H9 (cell line): Measurements from ENCODE around the gene WDR5. TPM values are rescaled to one million over a fixed set of nuclear protein-coding genes. Genes with fewer than 3 reads are reported as not detected.

ENCODE experiments used
- DNase-seq: peaks from one replicate; pipeline ENCODE4 v3.0.0-alpha.2; 2017
- H2AFZ ChIP-seq: one replicate; pipeline ENCODE4 v1.6.1; 2013; ENCODE audit warnings: mild to moderate bottlenecking, low read length, control low read depth, moderate library complexity
- H2AK5ac ChIP-seq: 2 replicates; pipeline ENCODE4 v1.6.1; 2013; ENCODE audit warnings: low read length, control low read depth, mixed read lengths; ENCODE audit not compliant: insufficient read length
- H2BK120ac ChIP-seq: one replicate; pipeline ENCODE4 v1.6.1; 2013; ENCODE audit warnings: low read depth, mild to moderate bottlenecking, low read length, control low read depth, inconsistent platforms; ENCODE audit not compliant: poor library complexity, severe bottlenecking
- H2BK12ac ChIP-seq: 2 replicates; pipeline ENCODE4 v1.6.1; 2013; ENCODE audit warnings: low read length, control low read depth, mixed read lengths, low read depth; ENCODE audit not compliant: insufficient read length
- H2BK15ac ChIP-seq: 2 replicates; pipeline ENCODE4 v1.6.1; 2013; ENCODE audit warnings: low read depth, low read length, control low read depth
- H2BK20ac ChIP-seq: one replicate; pipeline ENCODE4 v1.6.1; 2013; ENCODE audit warnings: low read depth, mild to moderate bottlenecking, low read length, control low read depth, inconsistent platforms; ENCODE audit not compliant: poor library complexity, severe bottlenecking
- H2BK5ac ChIP-seq: 2 replicates; pipeline ENCODE4 v1.6.1; 2013; ENCODE audit warnings: low read length, control low read depth, mixed read lengths; ENCODE audit not compliant: insufficient read length
- H3K14ac ChIP-seq: 2 replicates; pipeline ENCODE4 v1.6.1; 2013; ENCODE audit warnings: low read length, control low read depth; ENCODE audit not compliant: insufficient read depth
- H3K18ac ChIP-seq: 2 replicates; pipeline ENCODE4 v1.6.1; 2013; ENCODE audit warnings: low read depth, mild to moderate bottlenecking, mixed read lengths, low read length, control low read depth; ENCODE audit not compliant: insufficient read length
- H3K23ac ChIP-seq: 2 replicates; pipeline ENCODE4 v1.6.1; 2013; ENCODE audit warnings: low read length, control low read depth, mixed read lengths, low read depth; ENCODE audit not compliant: insufficient read length
- H3K23me2 ChIP-seq: 2 replicates; pipeline ENCODE4 v1.6.1; 2013; ENCODE audit warnings: low read depth, mild to moderate bottlenecking, mixed read lengths, low read length, control low read depth; ENCODE audit not compliant: insufficient read length, poor library complexity, severe bottlenecking
- H3K27ac ChIP-seq: 2 replicates; pipeline ENCODE4 v1.5.1; 2013; ENCODE audit warnings: low read length, control low read depth, mixed read lengths, low read depth; ENCODE audit not compliant: insufficient read length
- H3K27me3 ChIP-seq: 2 replicates; pipeline ENCODE4 v1.6.1; 2013; ENCODE audit warnings: low read length, control low read depth, inconsistent platforms; ENCODE audit not compliant: insufficient read depth
- H3K4ac ChIP-seq: 2 replicates; pipeline ENCODE4 v1.6.1; 2013; ENCODE audit warnings: low read depth, mild to moderate bottlenecking, control low read depth, inconsistent platforms, low read length, moderate library complexity
- H3K4me1 ChIP-seq: 2 replicates; pipeline ENCODE4 v1.6.1; 2013; ENCODE audit warnings: low read length, control low read depth, inconsistent platforms; ENCODE audit not compliant: insufficient read depth
- H3K4me2 ChIP-seq: 2 replicates; pipeline ENCODE4 v1.6.1; 2013; ENCODE audit warnings: low read length, control low read depth, mixed read lengths; ENCODE audit not compliant: insufficient read length, insufficient read depth
- H3K56ac ChIP-seq: 2 replicates; pipeline ENCODE4 v1.6.1; 2013; ENCODE audit warnings: low read depth, mild to moderate bottlenecking, mixed read lengths, low read length, control low read depth; ENCODE audit not compliant: insufficient read length
- H3K79me1 ChIP-seq: 2 replicates; pipeline ENCODE4 v1.6.1; 2013; ENCODE audit warnings: low read depth, mild to moderate bottlenecking, moderate library complexity, low read length, control low read depth, inconsistent platforms; ENCODE audit not compliant: insufficient read depth, poor library complexity, severe bottlenecking
- H3K79me2 ChIP-seq: 2 replicates; pipeline ENCODE4 v1.6.1; 2013; ENCODE audit warnings: low read length, control low read depth, inconsistent platforms; ENCODE audit not compliant: insufficient read depth
- H3K9ac ChIP-seq: 2 replicates; pipeline ENCODE4 v1.6.1; 2013; ENCODE audit warnings: low read length, control low read depth, mixed read lengths; ENCODE audit not compliant: insufficient read length; ENCODE audit errors: extremely low read depth
- H3K9me3 ChIP-seq: one replicate; pipeline ENCODE4 v1.6.1; 2013; ENCODE audit warnings: low read depth, low read length, inconsistent platforms; ENCODE audit not compliant: control insufficient read depth
- H3T11ph ChIP-seq: one replicate; pipeline ENCODE4 v1.6.1; 2013; ENCODE audit warnings: mild to moderate bottlenecking, low read length, control low read depth, inconsistent platforms
- H4K20me1 ChIP-seq: one replicate; pipeline ENCODE4 v1.6.1; 2013; ENCODE audit not compliant: control insufficient read depth, insufficient read length, insufficient read depth
- H4K5ac ChIP-seq: 2 replicates; pipeline ENCODE4 v1.6.1; 2013; ENCODE audit warnings: low read depth, mild to moderate bottlenecking, mixed read lengths, low read length, control low read depth; ENCODE audit not compliant: insufficient read length
- H4K8ac ChIP-seq: replicated peaks from 2 replicates; pipeline ENCODE4 v1.6.1; 2013; ENCODE audit warnings: low read length, control low read depth, mixed read lengths, low read depth; ENCODE audit not compliant: insufficient read length
- H4K91ac ChIP-seq: 2 replicates; pipeline ENCODE4 v1.6.1; 2013; ENCODE audit warnings: low read depth, mild to moderate bottlenecking, moderate library complexity, mixed read lengths, low read length, control low read depth; ENCODE audit not compliant: insufficient read length
- H3K27ac Mint-ChIP-seq, 3 experiments: 2 replicates in 2 of 3; 3 replicates in 1 of 3; pipeline ENCODE4 v1.8.0; 2020 to 2021; ENCODE audit warnings: mixed read lengths in 3 of 3, mild to moderate bottlenecking in 1 of 3, moderate library complexity in 1 of 3
- H3K27me3 Mint-ChIP-seq: 2 replicates; pipeline ENCODE4 v1.8.0; 2021; ENCODE audit warnings: low read depth, mild to moderate bottlenecking, moderate library complexity, mixed read lengths
- H3K36me3 Mint-ChIP-seq, 3 experiments: 2 replicates in 2 of 3; 3 replicates in 1 of 3; pipeline ENCODE4 v1.8.0; 2020 to 2021; ENCODE audit warnings: low read depth in 3 of 3, mixed read lengths in 3 of 3; ENCODE audit not compliant: insufficient read depth in 1 of 3
- H3K4me1 Mint-ChIP-seq, 2 experiments: 2 replicates each; pipeline ENCODE4 v1.8.0; 2020; ENCODE audit warnings: mixed read lengths in 2 of 2
- H3K4me3 Mint-ChIP-seq, 2 experiments: 2 replicates in 1 of 2; 3 replicates in 1 of 2; pipeline ENCODE4 v1.8.0; 2020 to 2021; ENCODE audit warnings: mild to moderate bottlenecking in 2 of 2, mixed read lengths in 2 of 2, moderate library complexity in 1 of 2
- H3K9me3 Mint-ChIP-seq, 2 experiments: 2 replicates in 1 of 2; 3 replicates in 1 of 2; pipeline ENCODE4 v1.8.0; 2020; ENCODE audit warnings: mild to moderate bottlenecking in 2 of 2, mixed read lengths in 2 of 2, moderate library complexity in 1 of 2
- WGBS: extraction: QIAGEN DNeasy Blood & Tissue Kit; methylation state at CpG from one replicate; pipeline ENCODE4 v1.1.7; 2013; ENCODE audit warnings: missing lambda C conversion rate, low lambda C conversion rate, mixed read lengths; ENCODE audit not compliant: insufficient read length; ENCODE audit errors: extremely low coverage; 5-methylcytosine and 5-hydroxymethylcytosine counted together
- total RNA-seq: library from RNA; stranded (reverse); gene quantifications from 2 replicates; pipeline ENCODE4 v1.2.1, GENCODE V29; 2021
- TF ChIP-seq, protein P1 (sequence below): fragments of 200-600 bp; sonication (generic); conservative IDR thresholded peaks from 3 replicates; pipeline ENCODE4 v1.8.0; 2021; ENCODE audit warnings: antibody characterized with exemption, mild to moderate bottlenecking

WDR5 gene
- total RNA-seq, 1 experiment from 2014 or later = 72.3 TPM

DNA sequence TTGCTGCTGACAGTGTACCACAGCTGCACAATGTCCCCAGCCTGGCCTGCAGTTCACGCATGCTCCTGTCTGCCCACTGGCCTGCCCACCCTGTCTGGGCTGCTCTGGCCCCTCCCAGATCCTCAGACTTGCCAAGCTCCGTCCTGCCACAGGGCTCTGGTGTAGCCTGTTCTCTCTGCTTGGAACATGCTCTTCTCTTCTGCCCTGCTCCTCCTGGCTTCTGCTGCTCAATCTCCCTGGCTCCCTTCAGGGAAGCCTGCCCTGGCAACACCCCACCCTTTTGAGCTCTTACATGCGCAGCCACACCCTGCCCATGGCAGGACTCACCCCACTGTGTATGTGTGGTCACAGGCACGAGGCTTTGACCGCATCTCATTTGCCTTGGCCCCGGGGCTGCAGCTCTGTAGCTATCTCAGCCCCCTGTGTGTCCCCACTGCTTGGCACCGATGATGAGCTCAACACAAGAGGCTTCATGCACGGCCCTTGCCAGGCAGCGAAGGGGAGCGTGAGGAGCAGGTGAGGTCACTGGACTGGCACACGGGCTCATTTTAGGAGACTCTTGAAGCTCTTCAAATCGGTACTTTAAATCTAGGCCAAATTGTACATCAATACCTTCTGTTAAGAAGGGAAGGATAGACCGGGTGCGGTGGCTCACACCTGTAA is 47.7 kb upstream of the WDR5 start:
- Histone ChIP-seq H3K56ac (no peak overlapping the region), H4K8ac (no peak overlapping the region), H3K27me3 (no peaks in the 10 kb centered on the region), H3K9ac (no peak overlapping the region), H2BK12ac (no peak overlapping the region), H4K20me1 (no peaks in the 10 kb centered on the region), H4K5ac (no peak overlapping the region), H2BK5ac (no peak overlapping the region), H3T11ph (no peak overlapping the region), H4K91ac (no peak overlapping the region), H2AFZ (no peak overlapping the region), H3K79me2 (no peaks in the 10 kb centered on the region), H3K4me1 (no peaks in the 10 kb centered on the region), H2BK120ac (no peak overlapping the region), H3K79me1 (no peaks in the 10 kb centered on the region), H3K4me2 (no peak overlapping the region), H2BK15ac (no peak overlapping the region), H2BK20ac (no peak overlapping the region), H3K14ac (no peak overlapping the region), H2AK5ac (no peak overlapping the region), H3K27ac (no peak overlapping the region), H3K9me3 (peaks cover 7% of the 10 kb centered on the region), H3K23me2 (no peaks in the 10 kb centered on the region), H3K23ac (no peak overlapping the region), H3K4ac (no peak overlapping the region), H3K18ac (no peak overlapping the region)
- Mint-ChIP-seq H3K27me3 (peaks cover 21% of the 10 kb centered on the region), H3K9me3 (peaks cover 15 to 23% of the 10 kb centered on the region in 2 experiments), H3K4me3 (no peak overlapping the region), H3K4me1 (peaks cover 6% of the 10 kb centered on the region in 2 experiments; a peak in 3 of 4 replicates), H3K36me3 (peaks cover 1 to 8% (median 2%) of the 10 kb centered on the region in 3 experiments; a peak in 4 of 7 replicates), H3K27ac (no peak overlapping the region)
- no CpG with 5 or more reads among the region's 14 CpGs for WGBS
- no peak for DNase-seq
- TF ChIP-seq, protein P1, sequence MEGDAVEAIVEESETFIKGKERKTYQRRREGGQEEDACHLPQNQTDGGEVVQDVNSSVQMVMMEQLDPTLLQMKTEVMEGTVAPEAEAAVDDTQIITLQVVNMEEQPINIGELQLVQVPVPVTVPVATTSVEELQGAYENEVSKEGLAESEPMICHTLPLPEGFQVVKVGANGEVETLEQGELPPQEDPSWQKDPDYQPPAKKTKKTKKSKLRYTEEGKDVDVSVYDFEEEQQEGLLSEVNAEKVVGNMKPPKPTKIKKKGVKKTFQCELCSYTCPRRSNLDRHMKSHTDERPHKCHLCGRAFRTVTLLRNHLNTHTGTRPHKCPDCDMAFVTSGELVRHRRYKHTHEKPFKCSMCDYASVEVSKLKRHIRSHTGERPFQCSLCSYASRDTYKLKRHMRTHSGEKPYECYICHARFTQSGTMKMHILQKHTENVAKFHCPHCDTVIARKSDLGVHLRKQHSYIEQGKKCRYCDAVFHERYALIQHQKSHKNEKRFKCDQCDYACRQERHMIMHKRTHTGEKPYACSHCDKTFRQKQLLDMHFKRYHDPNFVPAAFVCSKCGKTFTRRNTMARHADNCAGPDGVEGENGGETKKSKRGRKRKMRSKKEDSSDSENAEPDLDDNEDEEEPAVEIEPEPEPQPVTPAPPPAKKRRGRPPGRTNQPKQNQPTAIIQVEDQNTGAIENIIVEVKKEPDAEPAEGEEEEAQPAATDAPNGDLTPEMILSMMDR = no peak
